GM12878 (cell line): ENCODE measurements around the gene APBB1IP. TPM values are rescaled to one million over a fixed set of nuclear protein-coding genes. Genes with fewer than 3 reads are reported as not detected.

Source experiments
- ATAC-seq: fragments of 200-7000 bp; cut with Tn5 transposase; 3 replicates; pipeline ENCODE4 v1.9.1; 2020; ENCODE audit warnings: mild to moderate bottlenecking, moderate library complexity
- BruUV-seq: library from RNA; stranded (reverse); fragments of 400-500 nt; replicated peaks from 2 replicates; lab custom pipeline; 2021; lab: Mats Ljungman, UMichigan
- CTCF ChIA-PET: fragments of 300-600 bp; sonication (Branson Sonifier 250); formaldehyde crosslinking; extraction: SDS; loops from one replicate; lab custom pipeline; 2021; ENCODE audit warnings: inconsistent platforms; lab: Yijun Ruan, JAX
- POLR2A ChIA-PET: fragments of 350-600 bp; formaldehyde crosslinking; extraction: SDS; loops from one replicate; lab custom pipeline; 2021; ENCODE audit warnings: inconsistent platforms; lab: Charles Lee
- RAD21 ChIA-PET: fragments of 300-600 bp; sonication (Branson Sonifier 250); formaldehyde crosslinking; loops from one replicate; lab custom pipeline; 2023; ENCODE audit warnings: antibody characterized with exemption; ENCODE audit not compliant: unreplicated experiment; lab: Charles Lee
- SMC1A ChIA-PET: fragments of 300-600 bp; sonication (Branson Sonifier 250); formaldehyde crosslinking; loops from one replicate; lab custom pipeline; 2023; ENCODE audit not compliant: unreplicated experiment, uncharacterized antibody; lab: Charles Lee
- DNase-seq: peaks from one replicate; pipeline ENCODE4 v3.0.0-alpha.2; 2011; ENCODE audit warnings: low read depth, low spot score
- FAIRE-seq: peaks from 3 replicates; lab custom pipeline; 2011; peaks lifted over from hg19 to GRCh38; lab: Jason Lieb, UNC
- H2AFZ ChIP-seq: 2 replicates; pipeline ENCODE4 v1.6.0; 2011; ENCODE audit warnings: low read depth, low read length, control low read depth; ENCODE audit not compliant: control insufficient read depth
- H3K27ac ChIP-seq: 2 replicates; pipeline ENCODE4 v1.5.1; 2011; ENCODE audit warnings: control low read depth; ENCODE audit not compliant: control insufficient read depth, insufficient read depth
- H3K27me3 ChIP-seq, 2 experiments: replicated peaks in 1 of 2; 2 replicates each; pipeline versions ENCODE4 v1.6.0 to v1.6.1; 2011; ENCODE audit warnings: low read length in 1 of 2; ENCODE audit not compliant: control insufficient read depth in 2 of 2, insufficient read depth in 2 of 2
- H3K36me3 ChIP-seq, 2 experiments: 2 replicates each; pipeline ENCODE4 v1.5.1; 2011; ENCODE audit warnings: low read length in 1 of 2; ENCODE audit not compliant: control insufficient read depth in 2 of 2, insufficient read depth in 2 of 2
- H3K4me1 ChIP-seq: 2 replicates; pipeline ENCODE4 v1.6.1; 2011; ENCODE audit warnings: mild to moderate bottlenecking, low read length, moderate library complexity, mixed read lengths; ENCODE audit not compliant: control insufficient read depth, insufficient read depth
- H3K4me2 ChIP-seq: 2 replicates; pipeline ENCODE4 v1.6.0; 2011; ENCODE audit warnings: control low read depth; ENCODE audit not compliant: control insufficient read depth, insufficient read depth
- H3K4me3 ChIP-seq: fragments of 200-600 bp; sonication (generic); 2 replicates; pipeline ENCODE4 v1.5.1; 2016
- H3K79me2 ChIP-seq: 2 replicates; pipeline ENCODE4 v1.6.0; 2011; ENCODE audit warnings: low read length; ENCODE audit not compliant: control insufficient read depth, insufficient read depth
- H3K9ac ChIP-seq: 2 replicates; pipeline ENCODE4 v1.8.0; 2011; ENCODE audit warnings: low read length, control low read depth, mixed read lengths; ENCODE audit not compliant: control insufficient read depth, insufficient read depth
- H3K9me3 ChIP-seq: replicated peaks from 3 replicates; pipeline ENCODE4 v1.5.1; 2011; ENCODE audit warnings: mild to moderate bottlenecking, low read length; ENCODE audit not compliant: control insufficient read depth, insufficient read depth
- H4K20me1 ChIP-seq: 2 replicates; pipeline ENCODE4 v1.6.0; 2011; ENCODE audit not compliant: control insufficient read depth, insufficient read depth
- GATAD2B ChIP-seq: fragments of 450-650 bp; conservative IDR thresholded peaks from 2 replicates; pipeline ENCODE4 v1.6.1; 2017; ENCODE audit warnings: low read depth, mild to moderate bottlenecking, moderate library complexity
- IRF3 ChIP-seq: fragments of 450-650 bp; IDR thresholded peaks from 2 replicates; pipeline ENCODE4 v1.6.1; 2014; ENCODE audit warnings: mild to moderate bottlenecking
- MEF2B ChIP-seq: fragments of 450-650 bp; IDR thresholded peaks from 2 replicates; pipeline ENCODE4 v1.6.1; 2018; ENCODE audit warnings: mild to moderate bottlenecking, moderate library complexity; ENCODE audit not compliant: partially characterized antibody, poor library complexity, severe bottlenecking
- MYB ChIP-seq: fragments of 150-350 bp; IDR thresholded peaks from 2 replicates; pipeline ENCODE4 v1.6.1; 2014; ENCODE audit warnings: mild to moderate bottlenecking, low read depth, low read length, borderline replicate concordance
- NFYA ChIP-seq: IDR thresholded peaks from 2 replicates; pipeline ENCODE4 v1.6.1; 2011; ENCODE audit warnings: low read depth, mild to moderate bottlenecking, low read length, improper control_type of control experiment, borderline replicate concordance
- PAX5 ChIP-seq: IDR thresholded peaks from 2 replicates; pipeline ENCODE4 v1.6.1; 2011; ENCODE audit warnings: low read depth, low read length, borderline replicate concordance
- PBX3 ChIP-seq: IDR thresholded peaks from 2 replicates; pipeline ENCODE4 v1.6.1; 2011; ENCODE audit warnings: mild to moderate bottlenecking, low read depth, low read length, moderate library complexity; ENCODE audit not compliant: insufficient replicate concordance
- PKNOX1 ChIP-seq: fragments of 450-650 bp; IDR thresholded peaks from 2 replicates; pipeline ENCODE4 v1.6.1; 2016; ENCODE audit warnings: mild to moderate bottlenecking
- PML ChIP-seq: IDR thresholded peaks from 2 replicates; pipeline ENCODE4 v1.6.1; 2012; ENCODE audit warnings: low read length, inconsistent platforms
- POLR2A ChIP-seq: IDR thresholded peaks from 2 replicates; pipeline ENCODE4 v1.6.1; 2011; ENCODE audit warnings: low read depth, mild to moderate bottlenecking, low read length
- SIN3A ChIP-seq: IDR thresholded peaks from 2 replicates; pipeline ENCODE4 v1.6.1; 2012; ENCODE audit warnings: low read depth, low read length, improper control_type of control experiment
- TCF3 ChIP-seq: IDR thresholded peaks from 2 replicates; pipeline ENCODE4 v1.6.1; 2012; ENCODE audit warnings: low read depth, mild to moderate bottlenecking, low read length, borderline replicate concordance; ENCODE audit not compliant: insufficient read depth
- WRNIP1 ChIP-seq: IDR thresholded peaks from 2 replicates; pipeline ENCODE4 v1.6.1; 2011; ENCODE audit warnings: low read depth, low read length, improper control_type of control experiment, borderline replicate concordance
- ZNF687 ChIP-seq: fragments of 450-650 bp; IDR thresholded peaks from 2 replicates; pipeline ENCODE4 v1.6.1; 2017; ENCODE audit warnings: mild to moderate bottlenecking, moderate library complexity
- WGBS: methylation state at CpG from one replicate; pipeline ENCODE4 v1.1.6; 2016; ENCODE audit warnings: low lambda C conversion rate; ENCODE audit not compliant: insufficient replicate concordance, insufficient coverage; ENCODE audit errors: missing lambda C conversion rate; 5-methylcytosine and 5-hydroxymethylcytosine counted together
- in situ Hi-C: fragments of 300-500 bp; cut with MboI; formaldehyde crosslinking; loops from 9 replicates; pipeline ENCODE4 v1.14.3; 2018; ENCODE audit warnings: mixed read lengths
- intact Hi-C: fragments of 100-400 bp; cut with micrococcal nuclease; formaldehyde crosslinking; loops from one replicate; pipeline ENCODE4 v1.14.2; 2022; ENCODE audit not compliant: unreplicated experiment
- polyA plus RNA-seq, 11 experiments: library from polyadenylated mRNA; depleted of rRNA in 4 of 11; unstranded in 6 of 11; stranded (reverse) in 5 of 11; fragments of >200 nt; fragmentation: Nextera tagmentation in 4 of 11; fragmentation: Illumina TruSeq in 1 of 11; extraction: Ambion mirVana in 4 of 11; extraction: Trizol in 1 of 11; gene quantifications; 1 replicate in 1 of 11; 2 replicates in 10 of 11; pipeline versions ENCODE4 v1.2.1 to v1.2.3, GENCODE V29; 2011 to 2016; ENCODE audit warnings: inconsistent platforms in 2 of 11, missing spikeins in 2 of 11, low read depth in 1 of 11
- total RNA-seq, 4 experiments: library from RNA; depleted of rRNA in 3 of 4; stranded (reverse); fragments of >200 nt in 3 of 4; fragmentation: Illumina TruSeq in 1 of 4; extraction: Trizol in 1 of 4; gene quantifications; 2 replicates each; pipeline versions ENCODE4 v1.2.1 to v1.2.3, GENCODE V29; 2013 to 2021

Gene APBB1IP
- total and polyA plus RNA-seq, 10 of the 15 experiments (the other 5 are each of a cell fraction or from before 2014, with no cell fraction given): 7.3 to 67.4 (median 19.9) TPM

GRCh38 chr10:26448706-26449435, 10.7 kb downstream of the APBB1IP start (continued):
- TF ChIP-seq WRNIP1 (no peak), SIN3A (no peak), MYB (no peak), PML (peak; percentile 66; the same call in 1 of the 2 replicates), POLR2A (0 out of 2 replicates have a peak, but pooled peaks have one; percentile 27), PAX5 (no peak), IRF3 (no peak)

- no peak overlapping the region for H2AFZ ChIP-seq
- SMC1A ChIA-PET: interaction anchor here (0.9 to 5.1 kb wide), 6 partner anchors 13 to 37 kb away, joined by 3 to 31 read pairs (median 6); partner anchors contain the start of gene APBB1IP
- CTCF ChIA-PET: interaction anchor here (0.6 to 1.2 kb wide), 4 partner anchors 9 to 106 kb away, joined by 3 read pairs; no protein-coding TSS in a partner anchor
- no peaks in the 10 kb centered on the region for H3K27me3 ChIP-seq
- H3K9ac ChIP-seq: no peak overlapping the region
- POLR2A ChIA-PET: interaction anchor here (2.0 kb wide), 1 partner anchor 14 kb away, joined by 6 read pairs; no protein-coding TSS in a partner anchor
- no peak overlapping the region; the same call in 1 of the 2 replicates for H3K4me3 ChIP-seq
- peaks cover 0 to 15% of the 10 kb centered on the region in 2 experiments; a peak in 2 of 4 replicates for H3K36me3 ChIP-seq
- in situ Hi-C loops: loop anchor here (25.0 kb wide), 1 partner anchor 1537 kb away; no protein-coding TSS in a partner anchor
- H3K4me1 ChIP-seq: peaks cover 28% of the 10 kb centered on the region
- RAD21 ChIA-PET: interaction anchor here (0.7 to 2.6 kb wide), 4 partner anchors 10 to 114 kb away, joined by 3 to 15 read pairs (median 5); partner anchors contain the start of gene APBB1IP
- H3K9me3 ChIP-seq: peaks cover 14% of the 10 kb centered on the region
- H3K27ac ChIP-seq: peak overlapping the region; percentile 84
- H4K20me1 ChIP-seq: no peaks in the 10 kb centered on the region
- intact Hi-C loops: loop anchor here (2.0 to 5.0 kb wide), 3 partner anchors 37 to 93 kb away; no protein-coding TSS in a partner anchor
- H3K79me2 ChIP-seq: peaks cover 89% of the 10 kb centered on the region
- H3K4me2 ChIP-seq: peak overlapping the region; percentile 96
- ATAC-seq: no peak
- no peak for FAIRE-seq
- WGBS: 66% methylated on average over 3 of the region's 3 CpGs
- BruUV-seq: no TSS peak
- DNase-seq: no peak
- no peak for TF ChIP-seq NFYA
- no peak for TF ChIP-seq ZNF687
- TF ChIP-seq MEF2B: no peak
- no peak for TF ChIP-seq GATAD2B
- no peak for TF ChIP-seq TCF3
- no peak for TF ChIP-seq PBX3
- no peak for TF ChIP-seq PKNOX1
Measured at GRCh38 chr10:26449726-26450125, 11.6 kb downstream of the APBB1IP start.
